LHCN-M2 (cell line): Measurements from ENCODE around the gene HEATR1. TPM values are rescaled to one million over a fixed set of nuclear protein-coding genes. Genes with fewer than 3 reads are reported as not detected.
A peak's percentile ranks its signal among the peaks of the same experiment; 100 is the strongest.

Experiments used
- DNase-seq: peaks from one replicate; pipeline ENCODE4 v3.0.0-alpha.2; 2012; ENCODE audit warnings: low read depth
- total RNA-seq: library from RNA; depleted of rRNA; stranded (reverse); fragments of >200 nt; gene quantifications from 2 replicates; pipeline ENCODE4 v1.2.3, GENCODE V29; 2014

The HEATR1 gene
- total RNA-seq, 1 experiment from 2014 or later = 39.1 TPM

GRCh38 chr1:236543065-236543669, 61.1 kb downstream of the HEATR1 start:
- no peak for DNase-seq

DNA sequence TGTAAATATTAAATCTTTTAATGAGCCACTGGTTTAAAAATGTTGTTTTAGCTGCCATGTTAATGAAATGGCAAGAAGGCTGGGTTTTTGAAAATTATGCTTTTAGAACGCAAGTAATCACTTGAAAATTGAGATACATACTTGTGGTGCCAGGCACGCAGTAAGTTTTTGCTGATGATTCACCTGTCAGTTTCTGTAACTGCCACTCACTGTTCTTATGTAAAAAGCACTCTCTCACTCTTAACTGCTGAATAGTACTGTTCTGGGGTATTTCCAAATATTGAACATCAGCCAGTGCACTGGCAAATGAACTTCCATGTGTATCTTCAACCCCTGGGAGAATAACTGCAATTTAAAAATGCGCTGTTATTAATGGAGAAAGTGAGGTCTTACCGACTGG, 62.6 kb downstream of the HEATR1 start:
- peak; percentile 14 for DNase-seq

DNA sequence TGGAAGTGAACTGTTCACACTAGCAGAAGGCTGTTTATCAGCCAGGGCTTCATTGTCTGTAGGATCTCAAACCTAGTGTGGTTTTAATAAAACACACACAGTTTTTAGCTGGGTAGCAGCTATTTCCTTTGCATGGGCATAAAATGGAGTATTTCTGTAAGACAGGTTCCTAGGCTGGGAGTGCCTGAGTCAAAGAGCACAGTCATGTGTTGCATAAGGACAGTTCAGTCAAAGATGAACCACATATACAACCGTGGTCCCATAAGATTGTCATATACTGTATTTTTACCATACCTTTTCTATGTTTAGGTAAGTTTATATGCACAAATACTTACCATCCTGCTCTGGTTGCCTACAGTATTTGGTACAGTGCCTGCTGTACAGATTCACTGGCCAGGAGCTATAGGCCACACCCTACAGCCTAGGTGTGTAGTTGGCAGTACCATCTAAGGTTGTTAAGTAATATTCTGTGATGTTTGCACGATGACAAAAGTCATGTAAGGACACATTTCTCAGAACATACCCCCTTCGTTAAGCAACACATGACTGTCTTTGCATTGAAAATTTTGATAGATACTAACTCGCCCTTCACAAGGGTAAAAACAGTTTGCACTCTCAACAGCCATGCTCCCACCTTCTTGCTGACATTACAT, 63.4 kb downstream of the HEATR1 start:
- no peak for DNase-seq

GRCh38 chr1:236536540-236536939, 67.8 kb downstream of the HEATR1 start:
- DNase-seq = no peak

GRCh38 chr1:236535662-236536161, 68.6 kb downstream of the HEATR1 start:
- DNase-seq = no peak

- no peak for DNase-seq
These were observed 69.1 kb downstream of the HEATR1 start for GRCh38 chr1:236535190-236535589.

GRCh38 chr1:236534151-236534651, 70.1 kb downstream of the HEATR1 start:
- DNase-seq = peak; percentile 62

GRCh38 chr1:236532850-236533249, 71.5 kb downstream of the HEATR1 start:
- DNase-seq = no peak

DNA sequence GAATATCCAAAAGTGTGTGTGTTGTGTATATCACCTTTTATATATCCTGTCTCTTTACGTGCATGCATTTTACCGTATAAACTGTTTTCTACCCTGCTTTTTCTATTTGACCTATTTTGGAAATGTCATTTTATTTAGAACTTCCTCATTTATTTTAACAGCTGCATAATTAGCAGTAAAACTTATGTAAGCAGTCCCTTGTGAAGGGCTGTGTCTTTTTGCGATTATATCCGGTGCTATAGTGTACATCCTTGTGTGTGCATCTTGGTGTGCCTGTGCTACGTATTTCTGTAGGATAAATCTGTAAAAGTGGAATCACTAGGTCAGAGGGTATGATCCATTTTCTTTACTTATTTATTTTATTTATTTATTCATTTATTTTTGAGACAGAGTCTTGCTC, 73.4 kb downstream of the HEATR1 start:
- DNase-seq = no peak

DNA sequence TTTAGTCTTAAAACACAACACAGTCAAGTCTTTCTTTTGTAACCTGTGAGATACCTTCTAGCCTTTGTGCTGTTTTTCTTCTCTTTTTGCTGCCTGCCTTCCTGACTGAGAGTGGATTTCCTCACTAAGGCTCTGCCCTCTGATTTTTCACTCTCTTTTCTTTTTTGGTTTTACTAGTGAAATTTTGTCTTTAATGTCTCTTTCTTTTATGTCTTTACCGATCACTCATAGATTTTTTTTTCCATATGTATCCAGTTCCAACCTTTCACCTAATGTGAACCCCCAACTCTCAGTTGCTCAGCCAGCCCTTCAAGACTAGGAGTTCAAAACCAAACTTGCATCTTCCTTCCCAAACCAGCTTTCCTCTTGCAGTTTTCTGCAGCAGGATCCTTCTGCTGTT, 74.0 kb downstream of the HEATR1 start:
- no peak for DNase-seq

DNA sequence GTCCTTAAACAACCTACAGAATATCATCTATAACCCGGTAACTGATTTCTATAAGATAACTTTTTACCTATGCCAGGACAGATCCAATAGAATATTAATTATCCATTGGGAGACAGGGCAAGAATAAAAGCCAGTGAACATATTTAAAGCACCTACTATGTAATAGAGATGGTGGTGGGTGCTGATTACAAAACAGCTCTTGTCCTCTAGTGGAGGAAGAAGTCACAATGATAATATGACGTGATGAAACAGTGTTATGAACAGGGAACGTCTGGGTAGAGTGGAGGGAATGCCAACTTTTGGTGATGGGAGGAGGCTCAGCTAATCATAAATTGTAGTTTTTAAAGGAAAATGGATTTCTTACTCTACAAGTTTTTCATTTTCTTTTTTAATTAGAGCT, 78.2 kb downstream of the HEATR1 start:
- DNase-seq = no peak

GRCh38 chr1:236524895-236525184, 79.5 kb downstream of the HEATR1 start:
- no peak for DNase-seq

DNA sequence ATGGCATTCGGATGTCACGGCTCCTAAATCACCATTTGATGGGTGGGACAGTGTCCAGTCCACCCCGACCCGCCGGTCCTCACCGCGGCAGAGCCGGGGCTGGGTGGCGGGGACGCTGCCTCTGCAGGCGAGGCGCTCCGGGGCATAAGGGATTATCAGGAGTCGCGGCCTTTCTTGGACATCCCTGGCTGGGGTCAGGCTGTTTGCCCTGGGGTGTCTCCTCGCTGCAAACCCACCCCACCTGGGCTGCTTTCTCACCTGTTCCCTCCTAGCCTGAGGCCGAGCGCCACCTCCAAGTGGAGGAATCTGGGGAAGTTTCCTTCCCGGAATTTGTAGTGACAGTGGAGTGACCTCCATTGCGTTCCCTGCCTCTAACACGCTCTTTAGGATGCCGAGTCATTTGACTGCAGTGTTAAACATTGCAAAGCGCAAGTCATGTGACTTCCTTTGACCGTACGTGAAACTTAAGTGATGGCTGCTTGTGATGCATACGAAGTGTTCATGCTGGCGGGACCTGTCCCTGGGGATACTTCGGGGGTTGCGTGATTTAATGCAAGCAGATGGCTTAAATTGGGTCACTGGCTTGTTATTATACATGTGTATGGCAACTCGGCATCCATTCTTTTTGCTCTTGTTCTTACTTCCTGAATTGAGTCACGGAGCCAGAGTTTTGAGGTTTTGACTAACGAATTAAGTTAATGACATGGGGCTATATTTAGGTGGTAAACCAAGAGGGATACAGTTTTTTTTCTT, 80.0 kb downstream of the HEATR1 start:
- DNase-seq = peak; percentile 85

- DNase-seq = peak; percentile 74
These were observed 80.6 kb downstream of the HEATR1 start, which contains the start of gene LGALS8 for GRCh38 chr1:236523704-236524141. LGALS8 (plus strand) TSS chr1:236523982; CDS start chr1:236526071, 2,089 bp downstream.

DNA sequence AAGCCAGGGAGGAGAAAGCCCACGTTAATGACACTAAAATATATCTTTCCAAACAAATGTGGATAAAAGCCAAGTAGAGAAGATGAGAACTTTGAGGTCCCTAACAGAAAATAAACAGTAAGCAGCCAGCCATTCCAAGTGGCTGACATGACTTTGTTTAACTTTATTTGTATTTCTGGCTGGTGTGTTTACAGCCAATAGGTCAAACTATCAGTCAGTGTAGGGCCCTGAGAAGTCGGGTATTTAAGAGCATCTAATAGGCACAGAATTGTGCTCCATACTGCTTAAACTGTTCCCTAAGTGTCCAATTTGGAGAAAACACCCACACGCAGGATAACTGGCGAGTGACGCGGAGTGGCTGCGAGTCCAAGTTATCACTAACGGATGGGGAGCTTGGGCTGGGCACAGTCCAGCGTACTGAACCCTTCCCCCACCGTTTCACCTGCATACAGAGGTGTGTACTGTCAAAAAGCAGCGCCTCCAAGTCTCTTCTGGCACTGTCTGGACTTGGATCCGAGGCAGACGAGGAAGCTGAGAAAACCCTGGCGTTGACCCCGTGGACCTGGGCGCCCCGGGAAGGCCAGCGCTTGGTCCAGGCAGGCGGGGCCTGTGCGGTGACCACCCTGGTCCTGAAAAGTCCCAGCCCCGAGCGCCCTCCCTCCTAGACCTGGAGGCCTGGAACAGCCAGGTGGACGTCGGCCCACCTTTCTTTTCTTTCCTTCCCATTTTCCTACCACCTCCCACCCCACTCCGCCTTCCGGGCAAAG, 81.2 kb downstream of the HEATR1 start:
- DNase-seq = no peak

- no peak for DNase-seq
These were observed 83.8 kb downstream of the HEATR1 start for GRCh38 chr1:236520445-236521005.

GRCh38 chr1:236518322-236518721, 86.0 kb downstream of the HEATR1 start:
- DNase-seq = no peak

DNA sequence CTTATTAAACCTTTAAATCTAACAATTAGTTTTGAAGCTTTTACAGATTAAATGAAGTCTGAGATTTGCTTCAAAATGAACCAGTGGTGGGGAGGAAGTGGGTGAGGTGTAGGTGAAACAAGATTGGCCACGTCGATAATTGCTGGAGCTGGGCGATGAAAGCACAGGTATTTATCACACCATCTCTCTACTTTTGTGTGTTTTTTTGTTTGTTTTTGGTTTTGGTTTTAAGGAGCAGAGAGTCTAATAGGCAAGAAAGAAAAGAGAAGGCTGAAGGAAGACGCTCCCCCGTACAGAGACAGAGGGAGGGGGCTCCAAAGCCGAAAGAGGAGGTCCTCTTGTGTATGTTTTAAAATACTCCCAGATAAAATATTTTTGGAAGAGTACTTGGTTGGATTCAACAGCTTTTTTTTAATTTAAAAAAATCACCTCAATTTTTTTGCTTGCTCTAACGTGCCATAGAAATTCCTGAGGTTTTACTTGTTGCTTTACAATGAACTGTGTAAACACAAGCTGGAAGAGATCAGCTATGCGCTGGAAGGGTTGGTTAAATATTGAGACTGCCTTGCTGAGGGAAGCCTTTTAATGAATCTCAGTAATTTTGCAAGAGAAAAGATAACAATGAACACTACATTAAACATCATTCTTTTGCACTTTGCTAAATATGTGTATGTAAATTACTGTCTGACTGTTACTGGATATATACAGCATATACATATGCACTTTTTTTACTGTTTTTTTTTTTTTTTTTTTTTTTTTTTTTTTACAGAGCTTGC, 87.2 kb downstream of the HEATR1 start:
- peak; percentile 23 for DNase-seq

- peak; percentile 43 for DNase-seq
These were observed 88.8 kb downstream of the HEATR1 start for GRCh38 chr1:236515443-236515958.

DNA sequence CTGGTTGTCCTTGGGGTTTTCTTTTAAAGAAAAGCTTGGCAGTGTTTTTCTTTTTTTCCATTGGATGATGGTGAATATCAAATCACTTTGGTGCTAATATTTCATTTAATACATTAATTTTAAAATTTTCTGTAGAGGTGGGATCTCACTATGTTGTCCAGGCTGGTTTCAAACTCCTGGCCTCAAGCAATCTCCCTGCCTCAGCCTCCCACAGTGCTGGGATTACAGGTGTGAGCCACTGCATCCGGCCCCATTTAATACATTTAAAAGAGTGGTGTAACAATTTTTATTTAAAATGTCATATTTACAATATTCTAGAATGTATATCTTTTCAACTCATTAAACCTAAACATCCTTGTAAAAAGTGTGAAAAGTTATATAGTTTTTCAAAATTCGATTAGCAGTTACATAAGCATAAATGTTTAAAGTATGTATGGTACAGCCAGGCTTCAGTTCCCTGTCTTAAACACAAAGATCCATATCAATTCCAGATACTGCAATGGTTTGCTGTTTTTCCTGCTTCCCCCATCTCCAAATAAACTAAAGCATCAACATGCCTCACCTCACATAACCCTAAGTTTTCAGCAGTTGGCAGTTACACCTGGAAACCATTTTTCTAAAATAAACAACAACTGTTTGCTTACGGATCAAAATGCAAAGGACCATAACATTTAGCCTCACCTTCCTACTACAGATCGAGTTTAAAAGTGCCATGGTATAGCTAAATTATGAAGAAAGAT, 89.4 kb downstream of the HEATR1 start:
- no peak for DNase-seq
